Anterior cingulate cortex (tissue), 58 donors: ENCODE data around the gene KMT2C.
A peak's percentile ranks its signal among the peaks of the same experiment; 100 is the strongest.
"Not testable (repeated sequence)": the region's sequence is repeated elsewhere in the genome, so short reads cannot be mapped to it uniquely, and the experiment has no call there.

ENCODE experiments used
- DNase-seq, 58 donors: peaks; one replicate each; lab custom pipeline; 2025; lab: John Stamatoyannopoulos, UW

Gene KMT2C

GRCh38 chr7:152365982-152366603 is 69.7 kb downstream of the KMT2C start:
- DNase-seq: no peak

- DNase-seq: no peak
Measured at GRCh38 chr7:152363798-152364197, 72.0 kb downstream of the KMT2C start.

DNA sequence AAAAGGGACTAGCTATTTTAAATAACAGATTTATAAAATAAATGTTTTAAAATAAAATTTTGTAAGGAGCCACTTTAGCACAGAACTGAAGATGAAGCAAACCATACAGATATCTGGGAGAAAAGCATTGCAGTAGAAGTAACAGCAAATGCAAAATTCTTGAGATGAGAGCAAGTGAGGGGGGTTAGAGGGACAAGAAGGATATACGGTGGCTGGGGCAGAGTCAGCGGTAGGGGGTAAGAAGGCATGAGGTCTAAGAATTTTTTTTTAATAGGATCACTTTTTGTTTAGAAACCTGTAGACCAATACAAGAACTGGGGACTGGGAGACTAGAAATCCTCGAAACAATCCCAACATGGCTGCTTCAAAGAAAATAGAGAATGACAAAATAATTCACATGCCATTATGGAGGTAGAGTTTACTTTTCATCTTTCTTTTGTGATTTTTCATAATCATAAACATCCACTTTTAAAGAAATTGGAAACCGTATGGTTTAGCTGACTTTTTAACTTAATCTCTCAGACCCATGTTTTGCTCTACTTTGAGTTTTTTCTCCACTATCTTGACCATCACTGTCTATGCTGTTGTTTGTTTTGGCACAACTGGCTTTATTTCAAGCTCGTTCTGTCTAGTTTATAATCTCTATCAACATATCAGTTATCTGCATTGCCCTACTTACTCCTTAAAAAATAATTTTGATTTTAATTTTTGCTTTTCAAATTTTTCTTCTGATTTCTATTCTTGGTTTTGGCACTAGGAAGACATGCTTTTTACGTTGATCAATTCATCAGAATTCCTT is 73.5 kb downstream of the KMT2C start:
- no peak for DNase-seq

DNA sequence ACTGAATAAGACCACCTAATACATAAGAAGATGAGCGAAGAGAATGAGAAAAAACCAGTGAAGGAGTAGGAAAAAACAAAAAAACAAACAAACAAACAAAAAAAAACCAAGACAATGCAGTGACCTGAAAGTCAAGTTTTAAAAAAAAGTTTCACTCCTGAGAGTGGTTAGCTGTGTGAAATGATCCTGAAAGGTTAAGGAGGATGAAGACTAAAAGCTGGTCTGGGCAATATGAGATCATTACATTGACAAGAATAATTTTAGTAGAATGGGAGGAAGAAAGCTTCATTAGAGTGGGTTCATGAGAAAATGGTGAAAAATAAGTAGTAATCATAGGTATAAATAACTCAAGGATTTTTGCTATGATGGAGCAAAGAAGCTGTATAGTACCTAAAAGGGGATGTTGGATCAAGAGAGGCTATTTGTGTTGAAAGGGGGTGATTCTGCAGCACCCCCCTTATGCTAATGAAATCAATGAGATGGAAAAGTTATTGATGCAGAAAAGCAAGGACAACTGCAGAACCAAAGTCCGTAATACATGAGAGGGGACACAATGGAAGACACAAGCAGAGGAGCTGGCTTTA is 80.2 kb downstream of the KMT2C start:
- no peak for DNase-seq

DNA sequence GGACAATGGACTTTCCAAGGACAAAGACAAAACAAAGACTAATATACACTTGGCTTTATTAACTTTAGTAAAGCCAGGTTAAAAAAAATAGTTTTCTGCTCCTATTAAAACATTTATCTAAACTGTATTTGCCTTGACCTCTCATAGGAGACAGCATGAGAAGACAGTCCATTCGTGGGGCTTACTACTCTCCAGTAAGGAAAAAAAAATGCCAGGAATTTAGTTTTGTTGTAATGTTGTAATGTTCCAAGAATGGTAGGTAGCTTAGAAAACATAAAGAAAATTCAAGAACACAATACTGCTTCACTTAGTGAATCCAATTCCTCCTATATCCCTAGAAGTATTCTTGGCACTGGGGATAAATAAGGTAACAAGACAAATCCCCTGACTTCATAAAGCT is 81.7 kb downstream of the KMT2C start:
- no peak for DNase-seq

GRCh38 chr7:152353281-152353680 is 82.5 kb downstream of the KMT2C start:
- DNase-seq: not testable (repeated sequence)

GRCh38 chr7:152351747-152352146 is 84.1 kb downstream of the KMT2C start:
- DNase-seq: not testable (repeated sequence)

GRCh38 chr7:152351168-152351567 is 84.6 kb downstream of the KMT2C start:
- DNase-seq: no peak

- no peak for DNase-seq
Measured at GRCh38 chr7:152347888-152348287, 87.9 kb downstream of the KMT2C start.

DNA sequence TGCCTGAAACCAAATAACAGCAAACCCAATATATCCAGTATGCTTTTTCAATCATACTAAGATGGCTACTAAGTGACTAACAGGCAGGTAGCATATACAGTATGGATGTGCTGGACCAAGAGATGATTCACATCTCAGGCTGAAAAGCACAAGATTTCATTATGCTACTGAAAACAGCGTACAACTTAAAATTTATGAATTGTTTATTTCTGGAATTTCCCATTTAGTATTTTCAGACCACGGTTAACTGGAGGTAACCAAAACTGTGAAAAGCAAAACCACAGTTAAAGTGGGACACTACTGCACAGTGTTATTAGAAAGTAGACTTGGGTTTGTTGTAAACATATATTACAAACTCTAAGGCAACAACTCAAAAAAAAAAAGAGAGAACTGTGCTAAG is 91.5 kb downstream of the KMT2C start:
- DNase-seq: no peak

- DNase-seq: no peak
Measured at GRCh38 chr7:152342796-152343195, 93.0 kb downstream of the KMT2C start.

- DNase-seq: no peak
Measured at GRCh38 chr7:152341914-152342236, 93.9 kb downstream of the KMT2C start.

- DNase-seq: peak in 15 of 58 donors; percentile 1 to 40 (median 14)
Measured at GRCh38 chr7:152341039-152341913, 94.5 kb downstream of the KMT2C start.

DNA sequence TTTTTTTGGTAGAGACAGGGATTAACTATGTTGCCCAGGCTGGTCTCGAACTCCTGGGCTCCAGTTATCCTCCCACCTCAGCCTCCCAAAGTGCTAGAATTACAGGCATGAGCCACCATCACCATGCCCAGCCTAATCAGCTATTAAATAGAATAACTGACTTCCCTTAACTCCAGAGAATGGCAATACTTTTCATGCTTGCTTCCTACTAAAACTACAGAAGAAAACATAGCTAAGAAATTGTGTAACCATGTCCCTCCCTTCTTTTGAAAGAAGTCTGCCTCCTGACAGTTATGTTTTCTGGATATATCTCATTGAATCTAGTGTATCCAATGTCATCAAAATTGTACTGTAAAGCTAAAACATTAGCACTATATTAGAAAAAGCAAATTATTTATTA is 95.6 kb downstream of the KMT2C start:
- no peak for DNase-seq

DNA sequence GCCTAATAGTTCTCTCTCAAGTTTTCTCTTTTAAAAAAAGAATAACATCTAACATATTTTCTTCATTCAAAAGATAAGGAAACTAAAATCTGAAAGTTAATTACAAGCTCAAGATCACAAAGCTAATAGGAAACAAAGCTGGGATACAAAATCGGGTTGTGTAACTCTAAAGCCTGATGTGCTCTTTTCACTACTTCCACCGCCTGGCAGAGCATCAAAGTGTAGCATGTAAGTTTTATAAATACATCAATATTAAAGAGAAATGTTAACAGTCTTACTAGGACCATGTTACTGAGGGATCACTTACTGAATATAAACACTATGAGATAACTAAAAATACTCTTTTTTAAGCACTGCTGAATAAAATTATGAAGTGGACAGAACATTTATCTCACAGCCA is 97.2 kb downstream of the KMT2C start:
- DNase-seq: no peak

DNA sequence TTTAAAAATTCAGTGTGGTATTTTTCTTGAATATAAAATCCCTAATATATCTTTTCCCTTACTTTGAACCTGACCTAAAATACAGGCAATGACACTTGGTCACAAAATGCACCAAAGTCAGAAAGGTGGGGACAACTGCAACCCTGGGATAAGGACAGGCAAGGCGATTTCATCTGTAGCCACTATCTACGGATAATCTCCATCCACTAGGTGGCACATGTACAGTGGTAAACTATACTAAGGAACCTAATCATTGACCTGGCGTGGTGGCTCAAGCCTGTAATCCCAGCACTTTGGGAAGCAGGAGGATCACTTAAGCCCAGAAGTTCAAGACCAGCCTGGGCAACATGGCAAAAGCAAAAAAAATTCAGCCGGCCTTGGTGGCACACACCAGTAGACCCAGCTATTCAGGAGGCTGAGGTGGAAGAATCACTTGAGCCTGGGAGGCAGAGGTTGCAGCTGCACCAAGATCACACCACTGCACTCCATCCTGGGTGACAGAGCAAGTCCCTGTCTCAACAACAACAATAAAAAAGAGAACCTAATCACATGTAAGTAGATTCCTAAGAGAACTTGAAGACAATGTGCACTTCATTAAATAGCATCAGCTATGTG is 98.9 kb downstream of the KMT2C start:
- DNase-seq: peak in 9 of 58 donors; percentile 0 to 30 (median 6)

- peak in 1 of 58 donors; percentile 30 for DNase-seq
Measured at GRCh38 chr7:152335900-152336571, 99.8 kb downstream of the KMT2C start.

GRCh38 chr7:152333134-152333533 is 102.7 kb downstream of the KMT2C start:
- no peak for DNase-seq

- no peak for DNase-seq
Measured at GRCh38 chr7:152330827-152331226, 105.0 kb downstream of the KMT2C start.

GRCh38 chr7:152329469-152329868 is 106.3 kb downstream of the KMT2C start:
- DNase-seq: no peak
